Measurements from ENCODE around the gene JMJD6.

- TF ChIP-seq POLR2A (IDR thresholded peaks at IDR 0.05) = no peak
- TF ChIP-seq CTCF (IDR thresholded peaks at IDR 0.05 in 8 of 11, conservative IDR thresholded peaks at IDR 0.05 in 3 of 11) = no peak
Observed at GRCh38 chr17:76742958-76743357, 16.6 kb upstream of the JMJD6 start.
